ENCODE measurements around the gene ATN1.

The ATN1 gene

DNA sequence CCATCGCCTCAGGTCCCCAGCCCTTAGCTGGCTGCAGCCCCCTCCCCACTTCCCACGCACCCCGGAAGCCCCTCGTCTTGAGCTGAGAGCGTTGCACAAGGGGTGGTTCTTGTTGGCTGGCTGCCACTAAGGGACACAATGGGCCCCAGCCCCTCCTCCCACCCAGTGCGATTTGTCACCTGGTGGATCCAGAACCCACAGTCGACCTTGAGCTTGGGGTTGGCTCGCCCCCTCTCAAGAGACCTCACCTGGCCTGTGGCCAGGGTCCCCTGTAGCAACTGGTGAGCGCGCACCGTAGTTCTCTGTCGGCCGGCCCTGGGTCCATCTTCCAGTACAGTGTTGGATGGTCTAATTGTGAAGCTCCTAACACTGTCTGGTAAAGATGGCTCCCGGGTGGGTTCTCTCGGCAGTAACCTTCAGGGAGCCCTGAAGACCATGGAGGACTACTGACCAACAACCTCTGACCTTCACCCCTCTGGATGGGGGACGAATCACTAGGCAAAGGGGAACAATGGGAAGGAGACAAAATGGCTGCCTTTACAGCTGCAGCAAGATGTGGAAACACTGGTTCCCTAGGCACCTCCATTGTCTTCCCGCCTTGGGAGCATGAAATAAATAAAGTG lies 36.1 kb downstream of the ATN1 start:
- TF ChIP-seq, protein P1, sequence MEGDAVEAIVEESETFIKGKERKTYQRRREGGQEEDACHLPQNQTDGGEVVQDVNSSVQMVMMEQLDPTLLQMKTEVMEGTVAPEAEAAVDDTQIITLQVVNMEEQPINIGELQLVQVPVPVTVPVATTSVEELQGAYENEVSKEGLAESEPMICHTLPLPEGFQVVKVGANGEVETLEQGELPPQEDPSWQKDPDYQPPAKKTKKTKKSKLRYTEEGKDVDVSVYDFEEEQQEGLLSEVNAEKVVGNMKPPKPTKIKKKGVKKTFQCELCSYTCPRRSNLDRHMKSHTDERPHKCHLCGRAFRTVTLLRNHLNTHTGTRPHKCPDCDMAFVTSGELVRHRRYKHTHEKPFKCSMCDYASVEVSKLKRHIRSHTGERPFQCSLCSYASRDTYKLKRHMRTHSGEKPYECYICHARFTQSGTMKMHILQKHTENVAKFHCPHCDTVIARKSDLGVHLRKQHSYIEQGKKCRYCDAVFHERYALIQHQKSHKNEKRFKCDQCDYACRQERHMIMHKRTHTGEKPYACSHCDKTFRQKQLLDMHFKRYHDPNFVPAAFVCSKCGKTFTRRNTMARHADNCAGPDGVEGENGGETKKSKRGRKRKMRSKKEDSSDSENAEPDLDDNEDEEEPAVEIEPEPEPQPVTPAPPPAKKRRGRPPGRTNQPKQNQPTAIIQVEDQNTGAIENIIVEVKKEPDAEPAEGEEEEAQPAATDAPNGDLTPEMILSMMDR (IDR thresholded peaks at IDR 0.05; ENCODE audit: borderline replicate concordance, insufficient read depth, low read depth, low read length), result no peak

DNA sequence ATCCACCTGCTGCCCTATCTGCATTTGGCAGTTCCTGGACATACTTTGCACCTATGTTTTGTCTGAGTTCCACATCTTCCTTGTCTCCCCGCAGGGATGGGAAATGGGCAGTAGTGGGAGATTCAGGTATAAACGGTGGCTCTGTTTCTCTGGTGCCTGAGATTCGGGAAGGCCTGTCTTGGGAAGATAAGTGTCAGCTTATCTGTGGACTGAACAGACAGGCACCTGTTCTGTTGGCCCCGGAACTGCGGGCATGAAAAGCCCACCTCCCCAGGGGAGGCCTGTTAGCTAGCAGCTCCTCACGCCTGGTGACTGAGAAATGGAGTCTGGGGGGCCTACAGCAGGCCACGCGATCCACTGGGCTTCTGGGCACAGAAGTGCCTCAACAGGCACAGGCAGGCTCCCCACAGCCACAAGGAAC lies 36.9 kb downstream of the ATN1 start:
- no peak overlapping the region for H3K4me3 ChIP-seq (ENCODE audit: low read depth, low read length)

More for the DNA sequence above, 36.1 kb downstream of the ATN1 start:
- H3K4me3 ChIP-seq (ENCODE audit: low read depth, low read length), result no peak overlapping the region

GRCh38 chr12:6965026-6965661 lies 37.4 kb downstream of the ATN1 start:
- TF ChIP-seq, protein P1 (IDR thresholded peaks at IDR 0.05; ENCODE audit: borderline replicate concordance, insufficient read depth, low read depth, low read length), result peak; percentile 91
- no peak overlapping the region for H3K4me3 ChIP-seq (ENCODE audit: low read depth, low read length)

More for the DNA sequence above, 36.9 kb downstream of the ATN1 start:
- TF ChIP-seq, protein P1 (IDR thresholded peaks at IDR 0.05; ENCODE audit: borderline replicate concordance, insufficient read depth, low read depth, low read length), result no peak

GRCh38 chr12:6965714-6966113 lies 38.0 kb downstream of the ATN1 start:
- no peak overlapping the region for H3K4me3 ChIP-seq (ENCODE audit: low read depth, low read length)
- TF ChIP-seq, protein P1 (IDR thresholded peaks at IDR 0.05; ENCODE audit: borderline replicate concordance, insufficient read depth, low read depth, low read length), result no peak

DNA sequence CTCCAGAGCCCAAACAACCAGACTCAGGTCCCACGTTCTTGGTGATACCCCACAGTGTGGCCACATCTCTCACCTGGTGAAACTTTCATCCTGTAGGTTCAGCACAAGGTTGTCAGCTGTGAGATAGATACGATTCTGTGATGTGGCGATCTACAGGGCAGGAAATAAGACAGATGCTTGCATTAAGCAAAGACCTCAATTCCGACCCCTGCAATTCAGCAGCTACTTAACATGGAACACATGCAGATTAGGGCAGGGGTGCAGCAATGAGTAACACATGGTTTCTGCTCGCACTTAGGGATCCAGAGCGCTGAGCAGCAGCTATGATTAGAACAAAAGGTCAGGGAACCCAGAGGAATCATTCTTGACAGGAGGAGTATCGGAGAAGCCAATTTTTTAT lies 38.6 kb downstream of the ATN1 start:
- TF ChIP-seq, protein P1 (IDR thresholded peaks at IDR 0.05; ENCODE audit: borderline replicate concordance, insufficient read depth, low read depth, low read length), result no peak
- H3K4me3 ChIP-seq (ENCODE audit: low read depth, low read length), result no peak overlapping the region

GRCh38 chr12:6967651-6968100 lies 39.9 kb downstream of the ATN1 start:
- TF ChIP-seq, protein P1 (IDR thresholded peaks at IDR 0.05; ENCODE audit: borderline replicate concordance, insufficient read depth, low read depth, low read length), result no peak
- no peak overlapping the region for H3K4me3 ChIP-seq (ENCODE audit: low read depth, low read length)

GRCh38 chr12:6968426-6968825 lies 40.7 kb downstream of the ATN1 start:
- TF ChIP-seq, protein P1 (IDR thresholded peaks at IDR 0.05; ENCODE audit: borderline replicate concordance, insufficient read depth, low read depth, low read length), result no peak
- no peak overlapping the region for H3K4me3 ChIP-seq (ENCODE audit: low read depth, low read length)
